ENCODE measurements around the gene KIAA1217.

KIAA1217 gene

DNA sequence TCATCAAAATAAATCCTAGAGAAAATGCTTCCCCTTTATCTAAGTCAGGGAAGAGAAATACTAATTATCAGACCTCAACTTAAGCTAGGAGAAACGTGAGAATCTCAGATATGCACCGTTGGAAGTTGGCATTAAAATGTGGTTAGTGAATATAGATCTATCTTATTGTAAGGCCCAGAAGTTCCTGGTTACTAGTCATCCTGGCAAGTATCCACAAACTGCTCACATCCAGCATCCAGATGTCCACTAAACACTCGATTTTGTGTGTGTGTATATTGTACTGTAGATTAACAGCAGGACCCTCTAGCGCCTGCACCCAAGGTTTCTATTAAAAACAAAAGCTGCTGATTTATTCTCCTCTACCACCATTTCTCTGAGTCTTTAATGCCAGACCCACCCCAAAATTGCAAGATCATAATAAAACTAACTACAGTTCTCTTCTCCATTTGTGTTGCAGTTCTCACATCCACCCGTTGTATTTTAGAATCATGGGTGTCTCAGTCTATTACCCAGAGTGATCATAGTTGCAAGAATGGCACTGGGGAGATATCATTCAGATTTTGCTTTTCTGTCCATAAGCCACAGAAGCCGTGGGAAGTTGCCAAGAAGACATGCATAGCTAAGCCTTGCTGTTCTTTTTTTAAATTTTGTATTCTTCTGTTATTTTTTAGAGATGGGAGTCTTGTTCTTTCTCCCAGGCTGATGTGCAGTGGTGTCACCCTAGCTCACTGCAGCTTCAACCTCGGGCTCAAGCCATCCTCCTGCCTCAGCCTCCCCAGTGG lies 165.4 kb downstream of the KIAA1217 start:
- H2AFZ ChIP-seq (ENCODE audit: insufficient read depth, low read length, poor library complexity) = no peak overlapping the region
- no CpG with 5 or more reads among the region's 7 CpGs for WGBS (ENCODE audit: extremely low coverage, insufficient coverage, insufficient read length)
- no peak overlapping the region for H4K8ac ChIP-seq (ENCODE audit: low read depth, low read length)
- peaks cover 25 to 34% of the 10 kb centered on the region in 2 experiments for H3K36me3 ChIP-seq (ENCODE audit: control insufficient read depth in 1 of 2, insufficient read depth in 2 of 2, low read length in 2 of 2)
- no peak overlapping the region for H3K4me3 ChIP-seq (ENCODE audit: low read depth, low read length)
- DNase-seq = no peak
- peaks cover 0 to 5% of the 10 kb centered on the region in 2 experiments for H3K4me1 ChIP-seq (ENCODE audit: control insufficient read depth in 1 of 2, insufficient read depth in 2 of 2, low read length in 2 of 2)
- H2BK12ac ChIP-seq (ENCODE audit: low read length) = no peak overlapping the region
- peaks cover 2% of the 10 kb centered on the region for H3K9me3 ChIP-seq (ENCODE audit: insufficient read depth, low read depth, low read length)
- peaks cover 4% of the 10 kb centered on the region for H3K79me2 ChIP-seq (ENCODE audit: control insufficient read depth, insufficient read depth, low read length, poor library complexity)
- no peak overlapping the region for H3K14ac ChIP-seq (ENCODE audit: low read length)
- no peak overlapping the region for H3K9ac ChIP-seq (ENCODE audit: low read length)
- peaks cover 3% of the 10 kb centered on the region for H3K79me1 ChIP-seq (ENCODE audit: low read length)
- H4K91ac ChIP-seq (ENCODE audit: low read depth, low read length) = no peak overlapping the region
- H3K27ac ChIP-seq (ENCODE audit: low read depth, low read length) = no peak overlapping the region
- H3K18ac ChIP-seq (ENCODE audit: low read length) = no peak overlapping the region
- peak overlapping the region; percentile 60 for H3K4ac ChIP-seq (ENCODE audit: low read depth, low read length)
- H2BK120ac ChIP-seq (ENCODE audit: insufficient read depth, low read length, poor library complexity) = no peak overlapping the region
- H3K4me2 ChIP-seq (ENCODE audit: low read length) = no peak overlapping the region
- no peaks in the 10 kb centered on the region for H3K27me3 ChIP-seq (ENCODE audit: insufficient read depth, low read length)
- H3K23ac ChIP-seq (ENCODE audit: low read length) = no peak overlapping the region
- no peak overlapping the region for H2BK5ac ChIP-seq (ENCODE audit: low read depth, low read length, poor library complexity)
- H4K12ac ChIP-seq (ENCODE audit: low read depth, low read length) = no peak overlapping the region
- H2AK5ac ChIP-seq (ENCODE audit: low read length) = no peak overlapping the region

DNA sequence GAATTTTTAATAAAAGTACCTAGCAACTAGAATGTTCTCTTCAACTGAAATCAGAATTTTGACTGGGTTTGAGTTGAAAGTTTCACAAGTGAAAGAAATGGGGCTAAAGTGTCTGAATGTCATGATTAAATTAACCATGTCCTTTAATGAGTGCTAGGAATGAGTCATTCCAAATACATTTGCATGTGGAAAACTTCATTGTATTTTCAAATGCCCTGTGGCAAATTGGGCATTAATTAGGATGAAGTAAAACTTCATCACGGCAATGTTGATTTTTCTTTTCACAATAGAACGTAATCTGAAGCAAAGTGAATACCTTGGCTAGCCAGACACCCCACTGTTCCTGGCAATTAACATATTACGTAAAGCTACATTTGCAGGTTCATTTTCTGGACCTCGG lies 166.6 kb downstream of the KIAA1217 start:
- DNase-seq = no peak
- no peak overlapping the region for H3K4me2 ChIP-seq (ENCODE audit: low read length)
- H4K12ac ChIP-seq (ENCODE audit: low read depth, low read length) = no peak overlapping the region
- H2BK12ac ChIP-seq (ENCODE audit: low read length) = no peak overlapping the region
- peaks cover 2% of the 10 kb centered on the region for H3K79me2 ChIP-seq (ENCODE audit: control insufficient read depth, insufficient read depth, low read length, poor library complexity)
- H2AK5ac ChIP-seq (ENCODE audit: low read length) = no peak overlapping the region
- H2BK5ac ChIP-seq (ENCODE audit: low read depth, low read length, poor library complexity) = no peak overlapping the region
- peaks cover 2% of the 10 kb centered on the region for H3K9me3 ChIP-seq (ENCODE audit: insufficient read depth, low read depth, low read length)
- H3K27ac ChIP-seq (ENCODE audit: low read depth, low read length) = no peak overlapping the region
- H3K4ac ChIP-seq (ENCODE audit: low read depth, low read length) = no peak overlapping the region
- H4K91ac ChIP-seq (ENCODE audit: low read depth, low read length) = no peak overlapping the region
- H2AFZ ChIP-seq (ENCODE audit: insufficient read depth, low read length, poor library complexity) = no peak overlapping the region
- no peak overlapping the region for H3K4me3 ChIP-seq (ENCODE audit: low read depth, low read length)
- no peaks in the 10 kb centered on the region for H3K27me3 ChIP-seq (ENCODE audit: insufficient read depth, low read length)
- H3K23ac ChIP-seq (ENCODE audit: low read length) = no peak overlapping the region
- no peak overlapping the region for H3K9ac ChIP-seq (ENCODE audit: low read length)
- H2BK120ac ChIP-seq (ENCODE audit: insufficient read depth, low read length, poor library complexity) = no peak overlapping the region
- H3K18ac ChIP-seq (ENCODE audit: low read length) = no peak overlapping the region
- peaks cover 3% of the 10 kb centered on the region for H3K79me1 ChIP-seq (ENCODE audit: low read length)
- WGBS (ENCODE audit: extremely low coverage, insufficient coverage, insufficient read length) = no CpG with 5 or more reads among the region's 4 CpGs
- H4K8ac ChIP-seq (ENCODE audit: low read depth, low read length) = no peak overlapping the region
- H3K4me1 ChIP-seq (ENCODE audit: control insufficient read depth in 1 of 2, insufficient read depth in 2 of 2, low read length in 2 of 2) = peaks cover 0 to 7% of the 10 kb centered on the region in 2 experiments
- peaks cover 23 to 33% of the 10 kb centered on the region in 2 experiments for H3K36me3 ChIP-seq (ENCODE audit: control insufficient read depth in 1 of 2, insufficient read depth in 2 of 2, low read length in 2 of 2)
- no peak overlapping the region for H3K14ac ChIP-seq (ENCODE audit: low read length)

DNA sequence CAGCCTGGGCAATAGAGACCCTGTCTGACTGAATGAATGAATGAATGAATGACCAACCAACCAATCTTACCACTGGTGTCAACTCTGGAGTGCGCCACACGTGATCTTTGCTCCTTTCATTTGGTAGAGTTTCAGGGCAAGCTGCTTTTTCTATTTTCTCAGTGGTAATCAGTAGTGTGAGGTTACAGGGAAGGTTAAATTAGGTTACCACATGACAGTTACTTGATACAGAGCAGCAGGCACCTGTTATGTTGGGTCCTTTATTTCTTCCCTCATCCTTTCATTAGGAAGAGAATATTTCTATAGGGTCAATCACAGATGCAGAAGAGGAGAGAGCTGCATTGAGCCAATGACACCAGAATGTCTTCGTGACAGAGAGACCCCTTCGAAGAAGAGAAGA lies 167.8 kb downstream of the KIAA1217 start:
- Histone ChIP-seq H3K4me1 (ENCODE audit: control insufficient read depth in 1 of 2, insufficient read depth in 2 of 2, low read length in 2 of 2) (peaks cover 8 to 10% of the 10 kb centered on the region in 2 experiments), H3K18ac (ENCODE audit: low read length) (no peak overlapping the region), H3K4ac (ENCODE audit: low read depth, low read length) (no peak overlapping the region), H3K4me3 (ENCODE audit: low read depth, low read length) (no peak overlapping the region), H3K9me3 (ENCODE audit: insufficient read depth, low read depth, low read length) (peaks cover 2% of the 10 kb centered on the region), H3K79me2 (ENCODE audit: control insufficient read depth, insufficient read depth, low read length, poor library complexity) (peaks cover 4% of the 10 kb centered on the region), H4K8ac (ENCODE audit: low read depth, low read length) (no peak overlapping the region), H3K79me1 (ENCODE audit: low read length) (peaks cover 8% of the 10 kb centered on the region), H4K91ac (ENCODE audit: low read depth, low read length) (no peak overlapping the region), H2BK5ac (ENCODE audit: low read depth, low read length, poor library complexity) (no peak overlapping the region), H4K12ac (ENCODE audit: low read depth, low read length) (no peak overlapping the region), H2BK120ac (ENCODE audit: insufficient read depth, low read length, poor library complexity) (no peak overlapping the region), H2AFZ (ENCODE audit: insufficient read depth, low read length, poor library complexity) (no peak overlapping the region), H2AK5ac (ENCODE audit: low read length) (no peak overlapping the region), H3K23ac (ENCODE audit: low read length) (no peak overlapping the region), H3K9ac (ENCODE audit: low read length) (no peak overlapping the region), H2BK12ac (ENCODE audit: low read length) (no peak overlapping the region), H3K27me3 (ENCODE audit: insufficient read depth, low read length) (no peaks in the 10 kb centered on the region), H3K27ac (ENCODE audit: low read depth, low read length) (no peak overlapping the region), H3K4me2 (ENCODE audit: low read length) (no peak overlapping the region), H3K14ac (ENCODE audit: low read length) (no peak overlapping the region), H3K36me3 (ENCODE audit: control insufficient read depth in 1 of 2, insufficient read depth in 2 of 2, low read length in 2 of 2) (peaks cover 30 to 38% of the 10 kb centered on the region in 2 experiments)
- no CpG with 5 or more reads among the region's 4 CpGs for WGBS (ENCODE audit: extremely low coverage, insufficient coverage, insufficient read length)
- DNase-seq = no peak

DNA sequence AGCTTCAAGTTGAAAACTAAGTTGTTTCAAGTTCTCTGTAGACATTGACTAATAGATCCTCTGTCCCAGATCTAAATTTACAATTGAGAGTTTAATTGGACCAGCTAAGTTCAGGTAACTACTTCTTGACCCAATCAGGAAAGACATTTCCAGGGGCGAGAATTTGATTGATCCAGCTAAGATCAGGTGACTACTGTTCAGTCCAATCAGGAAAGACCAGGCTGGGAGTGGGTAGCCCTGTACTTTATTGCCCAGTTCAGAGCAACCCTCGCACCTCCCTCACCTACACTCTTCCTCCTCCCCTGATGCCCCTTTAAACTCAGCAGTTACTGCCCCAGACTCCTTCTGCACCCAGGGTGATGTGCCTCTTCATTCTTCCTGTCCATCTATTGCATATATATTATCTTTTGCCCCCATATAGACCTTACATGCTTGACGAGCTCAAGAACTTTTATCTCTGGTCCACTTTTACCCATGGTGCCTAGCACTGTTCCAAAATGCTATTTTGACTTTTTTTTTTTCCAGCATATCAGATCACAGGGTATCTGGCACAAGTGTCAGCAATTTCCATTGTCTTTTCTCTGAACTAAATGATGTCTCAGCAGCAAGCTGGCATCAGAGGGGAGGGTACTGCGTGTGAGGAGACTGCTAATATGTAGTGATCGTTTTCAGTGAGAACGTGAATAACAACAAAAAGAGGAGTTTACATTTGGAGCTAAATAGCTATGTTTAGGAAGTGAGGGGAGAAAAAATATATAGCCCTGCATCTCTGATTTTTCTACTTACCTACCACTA lies 169.4 kb downstream of the KIAA1217 start:
- H3K36me3 ChIP-seq (ENCODE audit: control insufficient read depth in 1 of 2, insufficient read depth in 2 of 2, low read length in 2 of 2) = peaks cover 25 to 29% of the 10 kb centered on the region in 2 experiments
- H3K4me2 ChIP-seq (ENCODE audit: low read length) = no peak overlapping the region
- H3K4me1 ChIP-seq (ENCODE audit: control insufficient read depth in 1 of 2, insufficient read depth in 2 of 2, low read length in 2 of 2) = peaks cover 15 to 16% of the 10 kb centered on the region in 2 experiments
- peaks cover 15% of the 10 kb centered on the region for H3K79me1 ChIP-seq (ENCODE audit: low read length)
- peaks cover 4% of the 10 kb centered on the region for H3K79me2 ChIP-seq (ENCODE audit: control insufficient read depth, insufficient read depth, low read length, poor library complexity)
- peak overlapping the region; percentile 44 for H4K8ac ChIP-seq (ENCODE audit: low read depth, low read length)
- H2BK12ac ChIP-seq (ENCODE audit: low read length) = peak overlapping the region; percentile 40
- DNase-seq = no peak
- no peak overlapping the region for H3K14ac ChIP-seq (ENCODE audit: low read length)
- peak overlapping the region; percentile 47 for H3K18ac ChIP-seq (ENCODE audit: low read length)
- H3K4me3 ChIP-seq (ENCODE audit: low read depth, low read length) = no peak overlapping the region
- no peak overlapping the region for H2AK5ac ChIP-seq (ENCODE audit: low read length)
- H3K27ac ChIP-seq (ENCODE audit: low read depth, low read length) = no peak overlapping the region
- peak overlapping the region; percentile 63 for H3K4ac ChIP-seq (ENCODE audit: low read depth, low read length)
- H3K9me3 ChIP-seq (ENCODE audit: insufficient read depth, low read depth, low read length) = no peaks in the 10 kb centered on the region
- H2BK5ac ChIP-seq (ENCODE audit: low read depth, low read length, poor library complexity) = no peak overlapping the region
- no peak overlapping the region for H3K23ac ChIP-seq (ENCODE audit: low read length)
- no peaks in the 10 kb centered on the region for H3K27me3 ChIP-seq (ENCODE audit: insufficient read depth, low read length)
- no peak overlapping the region for H2BK120ac ChIP-seq (ENCODE audit: insufficient read depth, low read length, poor library complexity)
- H3K9ac ChIP-seq (ENCODE audit: low read length) = no peak overlapping the region
- no peak overlapping the region for H2AFZ ChIP-seq (ENCODE audit: insufficient read depth, low read length, poor library complexity)
- no CpG with 5 or more reads among the region's 6 CpGs for WGBS (ENCODE audit: extremely low coverage, insufficient coverage, insufficient read length)
- peak overlapping the region; percentile 17 for H4K12ac ChIP-seq (ENCODE audit: low read depth, low read length)
- no peak overlapping the region for H4K91ac ChIP-seq (ENCODE audit: low read depth, low read length)
